Measurements from ENCODE around the gene PROCR.
"Not testable (repeated sequence)": the region's sequence is repeated elsewhere in the genome, so short reads cannot be mapped to it uniquely, and the experiment has no call there.

Gene PROCR

GRCh38 chr20:35171753-35172433 is at the start of gene PROCR:
Gene PROCR, plus strand, starts transcription at chr20:35172072. Its CDS starts 83 bp downstream, at chr20:35172155.
- peak; percentile 54 for DNase-seq

GRCh38 chr20:35122756-35123405 is 49.0 kb upstream of the PROCR start:
- no peak for DNase-seq

GRCh38 chr20:35125753-35126152 is 46.1 kb upstream of the PROCR start:
- DNase-seq, result no peak

- no peak for DNase-seq
Observed at GRCh38 chr20:35129647-35130069, 42.2 kb upstream of the PROCR start.

GRCh38 chr20:35131934-35132333 is 39.9 kb upstream of the PROCR start:
- DNase-seq, result no peak

GRCh38 chr20:35133031-35133430 is 38.8 kb upstream of the PROCR start:
- no peak for DNase-seq

- DNase-seq, result no peak
Observed at GRCh38 chr20:35133735-35134134, 38.1 kb upstream of the PROCR start.

GRCh38 chr20:35134472-35134871 is 37.4 kb upstream of the PROCR start:
- DNase-seq, result no peak

- no peak for DNase-seq
Observed at GRCh38 chr20:35134880-35135279, 37.0 kb upstream of the PROCR start.

GRCh38 chr20:35135867-35136586 is 35.8 kb upstream of the PROCR start:
- no peak for DNase-seq

- DNase-seq, result peak; percentile 28
Observed at GRCh38 chr20:35144694-35145093, 27.2 kb upstream of the PROCR start.

- no peak for DNase-seq
Observed at GRCh38 chr20:35145141-35145564, 26.7 kb upstream of the PROCR start.

- no peak for DNase-seq
Observed at GRCh38 chr20:35146299-35146919, 25.5 kb upstream of the PROCR start.

- peak; percentile 70 for DNase-seq
Observed at GRCh38 chr20:35146920-35147574, 24.8 kb upstream of the PROCR start, which contains the start of gene EDEM2. Gene EDEM2, minus strand, starts transcription at chr20:35147336. Its CDS starts 78 bp downstream, at chr20:35147258.

- DNase-seq, result not testable (repeated sequence)
Observed at GRCh38 chr20:35147575-35148071, 24.2 kb upstream of the PROCR start.

- no peak for DNase-seq
Observed at GRCh38 chr20:35150846-35151579, 20.9 kb upstream of the PROCR start.

- DNase-seq, result no peak
Observed at GRCh38 chr20:35151736-35152135, 20.1 kb upstream of the PROCR start.

GRCh38 chr20:35155936-35156335 is 15.9 kb upstream of the PROCR start:
- DNase-seq, result no peak

GRCh38 chr20:35156978-35157377 is 14.9 kb upstream of the PROCR start:
- no peak for DNase-seq

- DNase-seq, result not testable (repeated sequence)
Observed at GRCh38 chr20:35160341-35160740, 11.5 kb upstream of the PROCR start.

- DNase-seq, result not testable (repeated sequence)
Observed at GRCh38 chr20:35164531-35164930, 7.3 kb upstream of the PROCR start.
